Smooth muscle cell (in vitro differentiated cells): ENCODE data around the gene NTM. TPM values are rescaled to one million over a fixed set of nuclear protein-coding genes. Genes with fewer than 3 reads are reported as not detected.

ENCODE experiments used
- DNase-seq: peaks from one replicate; lab custom pipeline; 2025; ENCODE audit not compliant: unreplicated experiment; lab: John Stamatoyannopoulos, UW
- H2AFZ ChIP-seq: fragments of 200-600 bp; sonication (generic); 2 replicates; pipeline ENCODE4 v1.6.0; 2016; ENCODE audit warnings: antibody characterized with exemption, low read depth, mild to moderate bottlenecking
- H3F3A ChIP-seq: fragments of 200-600 bp; sonication (generic); 2 replicates; pipeline ENCODE4 v1.6.0; 2017; ENCODE audit warnings: antibody characterized with exemption, low read depth
- H3K27ac ChIP-seq: fragments of 200-600 bp; sonication (generic); 2 replicates; pipeline ENCODE4 v1.5.1; 2016; ENCODE audit warnings: low read depth, mild to moderate bottlenecking
- H3K27me3 ChIP-seq: fragments of 200-600 bp; sonication (generic); 2 replicates; pipeline ENCODE4 v1.6.1; 2016; ENCODE audit warnings: low read depth, mild to moderate bottlenecking
- H3K36me3 ChIP-seq: fragments of 200-600 bp; sonication (generic); 2 replicates; pipeline ENCODE4 v1.5.1; 2016; ENCODE audit warnings: low read depth
- H3K4me1 ChIP-seq: fragments of 200-600 bp; sonication (generic); 2 replicates; pipeline ENCODE4 v1.5.1; 2016; ENCODE audit warnings: low read depth
- H3K4me2 ChIP-seq: fragments of 200-600 bp; sonication (generic); 2 replicates; pipeline ENCODE4 v1.6.0; 2016; ENCODE audit warnings: mild to moderate bottlenecking
- H3K4me3 ChIP-seq: fragments of 200-600 bp; sonication (generic); 2 replicates; pipeline ENCODE4 v1.5.1; 2016; ENCODE audit warnings: mild to moderate bottlenecking
- H3K79me2 ChIP-seq: fragments of 200-600 bp; sonication (generic); 2 replicates; pipeline ENCODE4 v1.6.0; 2016; ENCODE audit warnings: low read depth, mild to moderate bottlenecking
- H3K9ac ChIP-seq: fragments of 200-600 bp; sonication (generic); 2 replicates; pipeline ENCODE4 v1.6.0; 2016; ENCODE audit warnings: low read depth
- H3K9me3 ChIP-seq: fragments of 200-600 bp; sonication (generic); replicated peaks from 2 replicates; pipeline ENCODE4 v1.5.1; 2016; ENCODE audit warnings: low read depth
- H4K20me1 ChIP-seq: fragments of 200-600 bp; sonication (generic); 2 replicates; pipeline ENCODE4 v1.6.0; 2016; ENCODE audit warnings: low read depth
- CTCF ChIP-seq: fragments of 200-600 bp; sonication (generic); IDR thresholded peaks from 2 replicates; pipeline ENCODE4 v1.5.1; 2017; ENCODE audit warnings: borderline replicate concordance, mild to moderate bottlenecking, antibody characterized with exemption; ENCODE audit not compliant: insufficient read depth, poor library complexity, severe bottlenecking
- WGBS: methylation state at CpG from one replicate; pipeline ENCODE4 v1.1.7; 2016; ENCODE audit warnings: low lambda C conversion rate; 5-methylcytosine and 5-hydroxymethylcytosine counted together
- polyA plus RNA-seq: library from polyadenylated mRNA; unstranded; fragments of >200 nt; fragmentation: Nextera tagmentation; extraction: Ambion mirVana; gene quantifications from 2 replicates; pipeline ENCODE4 v1.2.1, GENCODE V29; 2016
- total RNA-seq: library from RNA; depleted of rRNA; stranded (reverse); fragments of >200 nt; gene quantifications from 2 replicates; pipeline ENCODE4 v1.2.3, GENCODE V29; 2014

The NTM gene
- total and polyA plus RNA-seq, 2 experiments from 2014 or later, result 68.9 to 123 TPM

- Histone ChIP-seq H3K79me2 (no peaks in the 10 kb centered on the region), H3K9me3 (no peaks in the 10 kb centered on the region), H3K9ac (no peak overlapping the region), H3K4me1 (peaks cover 17% of the 10 kb centered on the region), H3K4me2 (no peak overlapping the region), H4K20me1 (peaks cover 13% of the 10 kb centered on the region), H2AFZ (no peak overlapping the region), H3K27me3 (peaks cover 82% of the 10 kb centered on the region), H3F3A (no peaks in the 10 kb centered on the region), H3K4me3 (no peak overlapping the region), H3K27ac (no peak overlapping the region), H3K36me3 (no peaks in the 10 kb centered on the region)
- no peak for TF ChIP-seq CTCF
- 92% methylated on average over 4 of the region's 4 CpGs for WGBS
- DNase-seq, result no peak
Measured at GRCh38 chr11:132005887-132006286, 635.5 kb downstream of the NTM start.

GRCh38 chr11:132006884-132007580, 636.6 kb downstream of the NTM start:
- Histone ChIP-seq H3K79me2 (no peaks in the 10 kb centered on the region), H3K4me3 (no peak overlapping the region), H3F3A (no peaks in the 10 kb centered on the region), H2AFZ (no peak overlapping the region), H3K27me3 (peaks cover 84% of the 10 kb centered on the region), H3K4me2 (no peak overlapping the region), H3K27ac (no peak overlapping the region), H3K9me3 (no peaks in the 10 kb centered on the region), H3K9ac (no peak overlapping the region), H4K20me1 (peaks cover 13% of the 10 kb centered on the region), H3K36me3 (no peaks in the 10 kb centered on the region), H3K4me1 (peaks cover 17% of the 10 kb centered on the region)
- 88% methylated on average over 7 of the region's 7 CpGs for WGBS
- TF ChIP-seq CTCF, result no peak
- no peak for DNase-seq

- Histone ChIP-seq H3K9ac (no peak overlapping the region), H3K4me1 (peaks cover 17% of the 10 kb centered on the region), H3K4me2 (no peak overlapping the region), H3K79me2 (no peaks in the 10 kb centered on the region), H3K9me3 (no peaks in the 10 kb centered on the region), H3K27ac (no peak overlapping the region), H3K27me3 (peaks cover 94% of the 10 kb centered on the region), H3K4me3 (no peak overlapping the region), H3K36me3 (no peaks in the 10 kb centered on the region), H4K20me1 (peaks cover 13% of the 10 kb centered on the region), H3F3A (no peaks in the 10 kb centered on the region), H2AFZ (no peak overlapping the region)
- TF ChIP-seq CTCF, result no peak
- no peak for DNase-seq
- 67% methylated on average over 1 of the region's 1 CpG for whole genome bisulfite sequencing
Measured at GRCh38 chr11:132008226-132008625, 637.8 kb downstream of the NTM start.

- no peak for DNase-seq
- H3K4me1 ChIP-seq, result peaks cover 13% of the 10 kb centered on the region
- H3K9me3 ChIP-seq, result no peaks in the 10 kb centered on the region
- H3K79me2 ChIP-seq, result no peaks in the 10 kb centered on the region
- peaks cover 88% of the 10 kb centered on the region for H3K27me3 ChIP-seq
- 44% methylated on average over 4 of the region's 4 CpGs for WGBS
- H3K27ac ChIP-seq, result no peak overlapping the region
- H3K4me3 ChIP-seq, result no peak overlapping the region
- H2AFZ ChIP-seq, result no peak overlapping the region
- H3K4me2 ChIP-seq, result no peak overlapping the region
- H4K20me1 ChIP-seq, result peaks cover 12% of the 10 kb centered on the region
- no peaks in the 10 kb centered on the region for H3F3A ChIP-seq
- H3K36me3 ChIP-seq, result no peaks in the 10 kb centered on the region
- H3K9ac ChIP-seq, result no peak overlapping the region
- no peak for TF ChIP-seq CTCF
Measured at GRCh38 chr11:132008872-132009271, 638.5 kb downstream of the NTM start.
